SK-N-SH (cell line): ENCODE measurements around the gene MARCKSL1. TPM values are rescaled to one million over a fixed set of nuclear protein-coding genes. Genes with fewer than 3 reads are reported as not detected.

Source experiments
- CTCF ChIA-PET: fragments of 300-600, 350-600 bp; formaldehyde crosslinking; extraction: SDS; loops from one replicate; lab custom pipeline; 2021; lab: Yijun Ruan, JAX
- POLR2A ChIA-PET: fragments of 350-600 bp; sonication (Branson Sonifier 250); formaldehyde crosslinking; extraction: SDS; loops from one replicate; lab custom pipeline; 2020; ENCODE audit warnings: antibody characterized with exemption, inconsistent platforms; lab: Yijun Ruan, JAX
- DNase-seq: peaks from one replicate; pipeline ENCODE4 v3.0.0; 2012
- H2AFZ ChIP-seq: fragments of 200-600 bp; sonication (generic); 2 replicates; pipeline ENCODE4 v1.8.1; 2016; ENCODE audit warnings: antibody characterized with exemption, mild to moderate bottlenecking, low read depth
- H3F3A ChIP-seq: fragments of 200-600 bp; sonication (generic); replicated peaks from 2 replicates; pipeline ENCODE3; 2016; ENCODE audit warnings: antibody characterized with exemption, mild to moderate bottlenecking; ENCODE audit not compliant: insufficient read depth
- H3K27ac ChIP-seq, 2 experiments: fragments of 200-500 bp in 1 of 2; fragments of 200-600 bp in 1 of 2; sonication (Bioruptor generic) in 1 of 2; sonication (generic), shearing (Covaris generic) in 1 of 2; 2 replicates each; pipeline versions ENCODE4 v1.5.1 to v1.6.1; 2014 to 2016; ENCODE audit warnings: low read depth in 2 of 2, inconsistent platforms in 1 of 2, low read length in 1 of 2, mild to moderate bottlenecking in 1 of 2, mixed read lengths in 1 of 2
- H3K27me3 ChIP-seq: fragments of 200-600 bp; sonication (generic), shearing (Covaris generic); 2 replicates; pipeline ENCODE4 v1.6.1; 2016; ENCODE audit warnings: mixed run types; ENCODE audit not compliant: insufficient read depth
- H3K36me3 ChIP-seq, 2 experiments: fragments of 200-500 bp in 1 of 2; fragments of 200-600 bp in 1 of 2; sonication (Bioruptor generic) in 1 of 2; sonication (generic) in 1 of 2; replicated peaks in 1 of 2; 2 replicates each; pipeline versions ENCODE3 to v1.5.1; 2014 to 2016; ENCODE audit warnings: low read length in 1 of 2, mild to moderate bottlenecking in 1 of 2; ENCODE audit not compliant: insufficient read depth in 2 of 2, control insufficient read depth in 1 of 2
- H3K4me1 ChIP-seq, 2 experiments: fragments of 200-500 bp in 1 of 2; fragments of 200-600 bp in 1 of 2; sonication (Bioruptor generic) in 1 of 2; sonication (generic), shearing (Covaris generic) in 1 of 2; 2 replicates each; pipeline versions ENCODE4 v1.5.1 to v1.6.1; 2014 to 2016; ENCODE audit warnings: low read depth in 1 of 2, low read length in 1 of 2, mixed run types in 1 of 2; ENCODE audit not compliant: insufficient read depth in 2 of 2, control insufficient read depth in 1 of 2
- H3K4me2 ChIP-seq: fragments of 200-600 bp; sonication (generic), shearing (Covaris generic); 2 replicates; pipeline ENCODE4 v1.6.1; 2017; ENCODE audit warnings: mixed run types
- H3K4me3 ChIP-seq, 2 experiments: fragments of 200-500 bp in 1 of 2; fragments of 200-600 bp in 1 of 2; sonication (Bioruptor generic) in 1 of 2; sonication (generic), shearing (Covaris generic) in 1 of 2; 2 replicates each; pipeline versions ENCODE4 v1.5.1 to v1.8.1; 2014 to 2016; ENCODE audit warnings: low read depth in 2 of 2, inconsistent platforms in 1 of 2, low read length in 1 of 2, mild to moderate bottlenecking in 1 of 2, mixed read lengths in 1 of 2, moderate library complexity in 1 of 2
- H3K79me2 ChIP-seq: fragments of 200-600 bp; sonication (generic); 2 replicates; pipeline ENCODE4 v1.8.1; 2017; ENCODE audit warnings: mild to moderate bottlenecking; ENCODE audit not compliant: insufficient read depth
- H3K9ac ChIP-seq: fragments of 200-600 bp; sonication (generic); 2 replicates; pipeline ENCODE4 v1.6.1; 2017; ENCODE audit warnings: mixed run types
- H3K9me2 ChIP-seq: fragments of 200-600 bp; sonication (generic); 2 replicates; pipeline ENCODE4 v1.6.1; 2017; ENCODE audit warnings: mixed run types
- H3K9me3 ChIP-seq: fragments of 200-600 bp; sonication (generic); 2 replicates; pipeline ENCODE4 v1.6.1; 2017; ENCODE audit warnings: mixed run types, mild to moderate bottlenecking, moderate library complexity
- H4K20me1 ChIP-seq: fragments of 200-600 bp; sonication (generic); 2 replicates; pipeline ENCODE4 v1.6.1; 2017; ENCODE audit warnings: mild to moderate bottlenecking, mixed run types; ENCODE audit not compliant: insufficient read depth
- ELF1 ChIP-seq: IDR thresholded peaks from 2 replicates; pipeline ENCODE4 v1.4.0; 2012
- EP300 ChIP-seq, 2 experiments: IDR thresholded peaks; 2 replicates each; pipeline versions ENCODE4 v1.4.0 to v1.6.1; 2012; ENCODE audit warnings: borderline replicate concordance in 1 of 2, low read depth in 1 of 2, low read length in 1 of 2
- FOXM1 ChIP-seq: IDR thresholded peaks from 2 replicates; pipeline ENCODE4 v1.4.0; 2012; ENCODE audit warnings: low read depth, mild to moderate bottlenecking
- GATA2 ChIP-seq: sonication (generic); formaldehyde crosslinking; IDR thresholded peaks from 2 replicates; pipeline ENCODE4 v1.5.0; 2020; ENCODE audit warnings: mild to moderate bottlenecking, missing genetic modification reagents
- JUND ChIP-seq: IDR thresholded peaks from 2 replicates; pipeline ENCODE4 v1.4.0; 2012
- POLR2AphosphoS5 ChIP-seq: IDR thresholded peaks from 2 replicates; pipeline ENCODE4 v1.6.1; 2012; ENCODE audit warnings: low read depth, low read length
- RCOR1 ChIP-seq: fragments of 150-350 bp; IDR thresholded peaks from 2 replicates; pipeline ENCODE4 v1.6.1; 2017; ENCODE audit warnings: antibody characterized with exemption, low read length
- RXRA ChIP-seq: IDR thresholded peaks from 2 replicates; pipeline ENCODE4 v1.4.0; 2012; ENCODE audit warnings: low read depth, mild to moderate bottlenecking, borderline replicate concordance
- SIN3A ChIP-seq: IDR thresholded peaks from 2 replicates; pipeline ENCODE4 v1.6.1; 2012; ENCODE audit warnings: low read depth, mild to moderate bottlenecking, low read length, moderate library complexity, borderline replicate concordance
- TAF1 ChIP-seq: IDR thresholded peaks from 2 replicates; pipeline ENCODE4 v1.6.1; 2012; ENCODE audit warnings: low read depth, mild to moderate bottlenecking, low read length, moderate library complexity, borderline replicate concordance
- TCF12 ChIP-seq: IDR thresholded peaks from 2 replicates; pipeline ENCODE4 v1.4.0; 2012
- TEAD4 ChIP-seq: IDR thresholded peaks from 2 replicates; pipeline ENCODE4 v1.4.0; 2012; ENCODE audit warnings: mild to moderate bottlenecking, borderline replicate concordance; ENCODE audit not compliant: insufficient read depth
- WGBS: methylation state at CpG from one replicate; pipeline ENCODE4 v1.1.6; 2017; ENCODE audit warnings: low lambda C conversion rate; 5-methylcytosine and 5-hydroxymethylcytosine counted together
- polyA plus RNA-seq, 3 experiments: library from polyadenylated mRNA; depleted of rRNA; stranded (reverse); fragments of >200 nt; gene quantifications; 2 replicates each; pipeline ENCODE4 v1.2.3, GENCODE V29; 2012
- TF ChIP-seq, protein P1 (sequence below): IDR thresholded peaks from 2 replicates; pipeline ENCODE4 v1.4.0; 2012; ENCODE audit warnings: low read depth, borderline replicate concordance
- TF ChIP-seq, protein P2 (sequence below): IDR thresholded peaks from 2 replicates; pipeline ENCODE4 v1.4.0; 2012; ENCODE audit warnings: low read depth, borderline replicate concordance
- TF ChIP-seq, protein P3 (sequence below): IDR thresholded peaks from 2 replicates; pipeline ENCODE4; 2012
- TF ChIP-seq, protein P4 (sequence below): IDR thresholded peaks from 2 replicates; pipeline ENCODE4 v1.4.0; 2012; ENCODE audit warnings: low read depth

MARCKSL1 gene
- polyA plus RNA-seq, 1 of the 3 experiments (the other 2 are of a cell fraction): 275 TPM

DNA sequence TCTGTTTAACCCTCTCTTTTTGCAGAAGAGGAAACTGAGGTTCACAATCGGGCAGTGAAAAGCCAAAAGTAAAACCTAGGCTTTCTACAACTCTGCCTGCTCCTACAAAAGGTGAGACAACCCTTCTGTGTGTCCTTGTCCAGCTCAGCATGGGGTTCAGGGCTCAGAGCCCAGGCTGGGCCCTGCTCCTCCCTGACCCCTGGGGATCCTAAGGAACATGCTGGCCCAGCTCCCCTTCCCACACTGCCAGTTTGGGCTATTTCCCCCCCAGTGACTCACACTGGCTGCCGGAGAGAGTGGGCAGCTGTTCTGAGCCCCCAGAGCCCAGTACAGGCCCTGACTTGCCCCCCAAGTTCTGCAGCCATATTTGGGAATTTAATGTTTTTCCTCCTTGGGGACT, 17.4 kb upstream of the MARCKSL1 start:
- no peak overlapping the region for H3K4me2 ChIP-seq
- no peak overlapping the region for H3K4me3 ChIP-seq
- TF ChIP-seq, protein P1, sequence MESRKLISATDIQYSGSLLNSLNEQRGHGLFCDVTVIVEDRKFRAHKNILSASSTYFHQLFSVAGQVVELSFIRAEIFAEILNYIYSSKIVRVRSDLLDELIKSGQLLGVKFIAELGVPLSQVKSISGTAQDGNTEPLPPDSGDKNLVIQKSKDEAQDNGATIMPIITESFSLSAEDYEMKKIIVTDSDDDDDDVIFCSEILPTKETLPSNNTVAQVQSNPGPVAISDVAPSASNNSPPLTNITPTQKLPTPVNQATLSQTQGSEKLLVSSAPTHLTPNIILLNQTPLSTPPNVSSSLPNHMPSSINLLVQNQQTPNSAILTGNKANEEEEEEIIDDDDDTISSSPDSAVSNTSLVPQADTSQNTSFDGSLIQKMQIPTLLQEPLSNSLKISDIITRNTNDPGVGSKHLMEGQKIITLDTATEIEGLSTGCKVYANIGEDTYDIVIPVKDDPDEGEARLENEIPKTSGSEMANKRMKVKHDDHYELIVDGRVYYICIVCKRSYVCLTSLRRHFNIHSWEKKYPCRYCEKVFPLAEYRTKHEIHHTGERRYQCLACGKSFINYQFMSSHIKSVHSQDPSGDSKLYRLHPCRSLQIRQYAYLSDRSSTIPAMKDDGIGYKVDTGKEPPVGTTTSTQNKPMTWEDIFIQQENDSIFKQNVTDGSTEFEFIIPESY: no peak
- TF ChIP-seq TEAD4 (no peak), TCF12 (no peak), JUND (no peak), RXRA (no peak), FOXM1 (no peak)
- TF ChIP-seq, protein P2, sequence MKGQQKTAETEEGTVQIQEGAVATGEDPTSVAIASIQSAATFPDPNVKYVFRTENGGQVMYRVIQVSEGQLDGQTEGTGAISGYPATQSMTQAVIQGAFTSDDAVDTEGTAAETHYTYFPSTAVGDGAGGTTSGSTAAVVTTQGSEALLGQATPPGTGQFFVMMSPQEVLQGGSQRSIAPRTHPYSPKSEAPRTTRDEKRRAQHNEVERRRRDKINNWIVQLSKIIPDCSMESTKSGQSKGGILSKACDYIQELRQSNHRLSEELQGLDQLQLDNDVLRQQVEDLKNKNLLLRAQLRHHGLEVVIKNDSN: no peak
- H3K9ac ChIP-seq: no peak overlapping the region
- H3K4me1 ChIP-seq: peaks cover 4 to 9% of the 10 kb centered on the region in 2 experiments; a peak in 2 of 4 replicates
- no peaks in the 10 kb centered on the region for H3K9me2 ChIP-seq
- H4K20me1 ChIP-seq: no peaks in the 10 kb centered on the region
- 92% methylated on average over 2 of the region's 2 CpGs for WGBS
- ChIA-PET POLR2A (interaction anchor here (3.5 kb wide), 1 partner anchor 17 kb away, joined by 24 read pairs; the partner anchor contains the start of gene MARCKSL1), CTCF (interaction anchor here (0.6 to 2.0 kb wide), 4 partner anchors 9 to 552 kb away, joined by 3 to 5 read pairs (median 4); partner anchors contain the start of genes FAM229A and TSSK3)
- H2AFZ ChIP-seq: no peak overlapping the region
- H3K27ac ChIP-seq: no peak overlapping the region
- H3K36me3 ChIP-seq: no peaks in the 10 kb centered on the region
- DNase-seq: no peak
- peaks cover 8% of the 10 kb centered on the region; the same call in 1 of the 2 replicates for H3K79me2 ChIP-seq
- no peaks in the 10 kb centered on the region for H3K27me3 ChIP-seq
- peaks cover 8% of the 10 kb centered on the region for H3F3A ChIP-seq
- no peaks in the 10 kb centered on the region for H3K9me3 ChIP-seq

DNA sequence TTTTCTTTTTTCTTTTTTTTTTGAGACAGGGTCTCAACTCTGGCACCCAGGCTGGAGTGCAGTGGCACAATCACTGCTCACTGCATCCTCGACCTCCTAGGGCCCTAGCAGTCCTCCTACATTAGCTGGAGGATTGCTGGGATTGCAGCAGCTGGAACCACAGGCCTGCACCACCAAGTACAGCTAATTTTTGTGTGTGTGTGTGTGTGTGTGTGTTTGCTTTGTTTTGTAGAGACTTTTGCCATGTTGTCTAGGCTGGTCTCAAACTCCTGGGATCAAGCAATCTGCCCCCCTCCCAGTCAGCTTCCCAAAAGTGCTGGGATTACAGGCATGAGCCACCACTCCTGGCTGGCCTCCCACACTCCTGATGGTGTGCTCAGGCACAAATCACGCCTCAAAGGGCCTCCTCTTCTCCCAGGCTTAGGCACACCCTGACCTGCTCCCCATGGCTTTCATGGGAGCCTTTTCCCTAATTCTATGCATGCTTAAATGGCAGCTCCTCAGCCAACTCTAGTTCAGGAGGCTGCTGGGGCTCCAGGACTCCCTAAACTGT, 16.9 kb upstream of the MARCKSL1 start:
- peaks cover 4 to 9% of the 10 kb centered on the region in 2 experiments; a peak in 2 of 4 replicates for H3K4me1 ChIP-seq
- no peaks in the 10 kb centered on the region for H3K27me3 ChIP-seq
- H3K9me3 ChIP-seq: no peaks in the 10 kb centered on the region
- TF ChIP-seq, protein P3, sequence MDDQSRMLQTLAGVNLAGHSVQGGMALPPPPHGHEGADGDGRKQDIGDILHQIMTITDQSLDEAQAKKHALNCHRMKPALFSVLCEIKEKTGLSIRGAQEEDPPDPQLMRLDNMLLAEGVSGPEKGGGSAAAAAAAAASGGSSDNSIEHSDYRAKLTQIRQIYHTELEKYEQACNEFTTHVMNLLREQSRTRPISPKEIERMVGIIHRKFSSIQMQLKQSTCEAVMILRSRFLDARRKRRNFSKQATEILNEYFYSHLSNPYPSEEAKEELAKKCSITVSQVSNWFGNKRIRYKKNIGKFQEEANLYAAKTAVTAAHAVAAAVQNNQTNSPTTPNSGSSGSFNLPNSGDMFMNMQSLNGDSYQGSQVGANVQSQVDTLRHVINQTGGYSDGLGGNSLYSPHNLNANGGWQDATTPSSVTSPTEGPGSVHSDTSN: no peak
- TF ChIP-seq, protein P1: no peak
- no peak for TF ChIP-seq GATA2 (CRISPR knock-in tag)
- TF ChIP-seq EP300 (IDR thresholded peaks at IDR 0.05; ENCODE audit: borderline replicate concordance in 1 of 2, low read depth in 1 of 2, low read length in 1 of 2): no peak
- no peak for TF ChIP-seq POLR2AphosphoS5
- TF ChIP-seq, protein P4, sequence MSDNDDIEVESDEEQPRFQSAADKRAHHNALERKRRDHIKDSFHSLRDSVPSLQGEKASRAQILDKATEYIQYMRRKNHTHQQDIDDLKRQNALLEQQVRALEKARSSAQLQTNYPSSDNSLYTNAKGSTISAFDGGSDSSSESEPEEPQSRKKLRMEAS: no peak
- TF ChIP-seq TAF1: no peak
- no peak for TF ChIP-seq ELF1
- TF ChIP-seq RCOR1: no peak
- no peak for TF ChIP-seq RXRA
- no peak for TF ChIP-seq SIN3A
- DNase-seq: no peak
- peak overlapping the region; percentile 96 for H3K4me2 ChIP-seq
- 0 out of 2 replicates have a peak overlapping the region, but pooled peaks have one; percentile 87 for H3K9ac ChIP-seq
- POLR2A ChIA-PET: interaction anchor here (0.6 to 3.5 kb wide), 3 partner anchors 17 to 116 kb away, joined by 3 to 24 read pairs (median 6); partner anchors contain the start of gene MARCKSL1
- no peak overlapping the region for H3K27ac ChIP-seq
- 95% methylated on average over 2 of the region's 2 CpGs for WGBS
- H4K20me1 ChIP-seq: no peaks in the 10 kb centered on the region
- CTCF ChIA-PET: interaction anchor here (1.4 to 3.4 kb wide), 6 partner anchors 16 to 138 kb away, joined by 3 to 24 read pairs (median 4); partner anchors contain the start of gene MARCKSL1
- H3K36me3 ChIP-seq: no peaks in the 10 kb centered on the region
- no peaks in the 10 kb centered on the region for H3K9me2 ChIP-seq
- H3K4me3 ChIP-seq: no peak overlapping the region; a peak in 1 of 4 replicates
- H3F3A ChIP-seq: peaks cover 3% of the 10 kb centered on the region
- H3K79me2 ChIP-seq: peaks cover 8% of the 10 kb centered on the region; the same call in 1 of the 2 replicates
- H2AFZ ChIP-seq: no peak overlapping the region
